DND-41 (cell line): ENCODE measurements around the gene MCF2L.

Experiments used
- ATAC-seq: fragments of 200-7000 bp; cut with Tn5 transposase; 3 replicates; pipeline ENCODE4 v1.9.1; 2021; ENCODE audit warnings: low read depth; ENCODE audit not compliant: insufficient read depth
- DNase-seq: peaks from one replicate; pipeline ENCODE4 v3.0.0-alpha.2; 2020
- H2AFZ ChIP-seq: 2 replicates; pipeline ENCODE4 v1.6.0; 2012; ENCODE audit warnings: low read depth, low read length
- H3K27ac ChIP-seq: 2 replicates; pipeline ENCODE4 v1.5.1; 2012; ENCODE audit warnings: low read length, inconsistent platforms
- H3K27me3 ChIP-seq: fragments of 200-600 bp; sonication (generic); 2 replicates; pipeline ENCODE4 v1.6.0; 2012; ENCODE audit warnings: low read length, mild to moderate bottlenecking, inconsistent platforms; ENCODE audit not compliant: insufficient read depth, poor library complexity
- H3K36me3 ChIP-seq: 2 replicates; pipeline ENCODE4 v1.5.1; 2012; ENCODE audit warnings: low read length, inconsistent platforms; ENCODE audit not compliant: insufficient read depth
- H3K4me1 ChIP-seq: 2 replicates; pipeline ENCODE4 v1.5.1; 2012; ENCODE audit warnings: mild to moderate bottlenecking, low read length; ENCODE audit not compliant: insufficient read depth
- H3K4me2 ChIP-seq: 2 replicates; pipeline ENCODE4 v1.6.0; 2012; ENCODE audit warnings: mild to moderate bottlenecking, moderate library complexity, low read length, inconsistent platforms; ENCODE audit not compliant: insufficient read depth
- H3K4me3 ChIP-seq, 2 experiments: fragments of 200-600 bp in 1 of 2; shearing (Covaris generic) in 1 of 2; 2 replicates each; pipeline ENCODE4 v1.5.1; 2012 to 2016; ENCODE audit warnings: inconsistent platforms in 2 of 2, low read length in 2 of 2, mild to moderate bottlenecking in 2 of 2, low read depth in 1 of 2, moderate library complexity in 1 of 2
- H3K79me2 ChIP-seq: 2 replicates; pipeline ENCODE4 v1.6.0; 2012; ENCODE audit warnings: low read length, inconsistent platforms; ENCODE audit not compliant: insufficient read depth
- H3K9ac ChIP-seq: 2 replicates; pipeline ENCODE4 v1.6.0; 2012; ENCODE audit warnings: low read depth, mild to moderate bottlenecking, inconsistent platforms, low read length, moderate library complexity
- H3K9me3 ChIP-seq: 2 replicates; pipeline ENCODE4 v1.5.1; 2012; ENCODE audit warnings: low read length, moderate library complexity, mild to moderate bottlenecking, inconsistent platforms; ENCODE audit not compliant: insufficient read depth, severe bottlenecking
- H4K20me1 ChIP-seq: 2 replicates; pipeline ENCODE4 v1.6.0; 2012; ENCODE audit warnings: low read length; ENCODE audit not compliant: insufficient read depth
- EZH2 ChIP-seq: IDR thresholded peaks from 3 replicates; pipeline ENCODE4 v1.6.1; 2012; ENCODE audit warnings: borderline replicate concordance, low read depth, mild to moderate bottlenecking, moderate library complexity, low read length, inconsistent platforms; ENCODE audit not compliant: severe bottlenecking
- TF ChIP-seq, protein P1 (sequence below): IDR thresholded peaks from 2 replicates; pipeline ENCODE4 v1.5.1; 2012; ENCODE audit warnings: borderline replicate concordance, low read length, moderate library complexity, mild to moderate bottlenecking; ENCODE audit not compliant: poor library complexity, severe bottlenecking; ENCODE audit errors: extremely low read depth

Gene MCF2L

DNA sequence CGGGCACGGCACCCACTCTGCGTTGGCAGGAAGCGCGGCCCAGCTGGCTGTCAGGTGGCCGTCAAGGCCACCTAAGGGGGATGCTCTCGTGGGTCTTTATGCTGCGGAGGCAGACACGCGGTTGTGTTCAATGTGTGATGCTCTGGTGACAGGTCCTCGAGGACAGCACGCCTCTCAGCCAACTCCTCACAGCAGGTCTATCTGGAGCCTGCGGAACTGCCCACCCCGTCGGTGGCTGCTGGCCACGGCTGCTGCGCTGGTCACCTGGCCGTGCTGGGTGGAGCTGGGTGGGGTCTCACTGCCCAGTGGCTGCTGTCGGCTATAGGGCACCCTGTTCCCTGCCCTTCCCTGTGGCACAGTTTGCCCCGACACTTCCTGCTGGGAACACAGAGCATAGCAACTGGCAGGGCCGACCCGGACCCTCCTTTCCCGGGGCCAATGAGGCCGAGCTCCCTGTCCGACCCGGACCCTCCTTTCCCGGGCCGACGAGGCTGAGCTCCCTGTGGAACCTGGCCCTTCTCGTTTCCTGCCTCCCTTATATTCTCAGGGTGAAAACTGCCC lies 122.3 kb downstream of the MCF2L start:
- no peak overlapping the region for H3K4me3 ChIP-seq
- H3K4me1 ChIP-seq = no peaks in the 10 kb centered on the region
- H2AFZ ChIP-seq = no peak overlapping the region
- peaks cover 5% of the 10 kb centered on the region for H4K20me1 ChIP-seq
- ATAC-seq (no peak), DNase-seq (no peak)
- no peaks in the 10 kb centered on the region for H3K9me3 ChIP-seq
- no peak overlapping the region for H3K4me2 ChIP-seq
- no peaks in the 10 kb centered on the region for H3K79me2 ChIP-seq
- no peak for TF ChIP-seq EZH2
- TF ChIP-seq, protein P1, sequence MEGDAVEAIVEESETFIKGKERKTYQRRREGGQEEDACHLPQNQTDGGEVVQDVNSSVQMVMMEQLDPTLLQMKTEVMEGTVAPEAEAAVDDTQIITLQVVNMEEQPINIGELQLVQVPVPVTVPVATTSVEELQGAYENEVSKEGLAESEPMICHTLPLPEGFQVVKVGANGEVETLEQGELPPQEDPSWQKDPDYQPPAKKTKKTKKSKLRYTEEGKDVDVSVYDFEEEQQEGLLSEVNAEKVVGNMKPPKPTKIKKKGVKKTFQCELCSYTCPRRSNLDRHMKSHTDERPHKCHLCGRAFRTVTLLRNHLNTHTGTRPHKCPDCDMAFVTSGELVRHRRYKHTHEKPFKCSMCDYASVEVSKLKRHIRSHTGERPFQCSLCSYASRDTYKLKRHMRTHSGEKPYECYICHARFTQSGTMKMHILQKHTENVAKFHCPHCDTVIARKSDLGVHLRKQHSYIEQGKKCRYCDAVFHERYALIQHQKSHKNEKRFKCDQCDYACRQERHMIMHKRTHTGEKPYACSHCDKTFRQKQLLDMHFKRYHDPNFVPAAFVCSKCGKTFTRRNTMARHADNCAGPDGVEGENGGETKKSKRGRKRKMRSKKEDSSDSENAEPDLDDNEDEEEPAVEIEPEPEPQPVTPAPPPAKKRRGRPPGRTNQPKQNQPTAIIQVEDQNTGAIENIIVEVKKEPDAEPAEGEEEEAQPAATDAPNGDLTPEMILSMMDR = no peak
- H3K36me3 ChIP-seq = no peaks in the 10 kb centered on the region
- no peaks in the 10 kb centered on the region for H3K27me3 ChIP-seq
- H3K27ac ChIP-seq = no peak overlapping the region
- H3K9ac ChIP-seq = no peak overlapping the region

DNA sequence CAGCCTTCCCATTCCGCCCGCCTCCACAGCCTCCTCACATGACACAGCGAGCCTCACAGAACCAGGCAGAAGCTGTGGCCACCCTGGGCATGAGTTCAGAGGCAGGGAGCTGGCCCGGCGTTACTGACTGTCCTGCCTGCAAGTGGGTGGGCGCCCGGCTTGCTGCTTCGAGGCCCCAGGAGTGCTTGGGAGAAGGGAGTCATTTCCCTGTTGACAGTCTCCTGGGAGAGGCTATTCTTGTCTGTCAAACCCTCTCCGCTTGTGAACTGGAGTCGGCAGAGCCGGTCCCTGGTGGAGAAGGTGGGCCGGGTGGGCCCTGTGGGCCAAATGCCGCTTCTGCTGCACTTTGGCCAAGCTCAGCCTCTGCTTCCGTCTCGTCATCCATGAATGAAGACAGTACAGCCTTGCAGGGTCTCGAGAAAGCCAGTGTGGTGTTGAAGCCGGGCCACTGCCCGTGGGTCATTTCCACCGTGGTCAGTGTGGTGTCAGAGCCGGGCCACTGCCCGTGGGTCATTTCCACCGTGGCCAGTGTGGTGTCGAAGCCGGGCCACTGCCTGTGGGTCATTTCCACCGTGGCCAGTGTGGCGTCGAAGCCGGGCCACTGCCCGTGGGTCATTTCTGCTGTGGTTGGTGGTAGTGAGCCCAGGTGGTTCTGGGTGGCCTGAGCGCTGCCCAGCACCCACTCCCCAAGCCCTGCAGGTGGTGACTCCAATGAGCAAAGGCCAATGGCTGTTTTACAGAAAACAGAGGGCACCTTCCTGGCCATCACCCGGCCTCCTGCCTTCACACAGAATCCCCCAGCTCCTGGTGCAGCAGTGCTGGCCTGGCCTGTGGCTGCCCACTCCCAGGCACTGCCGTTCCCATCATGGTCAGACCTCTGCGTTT lies 123.1 kb downstream of the MCF2L start:
- H2AFZ ChIP-seq = no peak overlapping the region
- ATAC-seq = no peak
- H3K4me1 ChIP-seq = no peaks in the 10 kb centered on the region
- H3K9me3 ChIP-seq = no peaks in the 10 kb centered on the region
- H3K27ac ChIP-seq = no peak overlapping the region
- no peaks in the 10 kb centered on the region for H3K36me3 ChIP-seq
- no peaks in the 10 kb centered on the region for H3K27me3 ChIP-seq
- no peak for TF ChIP-seq EZH2
- TF ChIP-seq, protein P1 = no peak
- no peak overlapping the region for H3K4me3 ChIP-seq
- H3K4me2 ChIP-seq = no peak overlapping the region
- H4K20me1 ChIP-seq = peaks cover 5% of the 10 kb centered on the region
- no peak for DNase-seq
- no peak overlapping the region for H3K9ac ChIP-seq
- no peaks in the 10 kb centered on the region for H3K79me2 ChIP-seq

DNA sequence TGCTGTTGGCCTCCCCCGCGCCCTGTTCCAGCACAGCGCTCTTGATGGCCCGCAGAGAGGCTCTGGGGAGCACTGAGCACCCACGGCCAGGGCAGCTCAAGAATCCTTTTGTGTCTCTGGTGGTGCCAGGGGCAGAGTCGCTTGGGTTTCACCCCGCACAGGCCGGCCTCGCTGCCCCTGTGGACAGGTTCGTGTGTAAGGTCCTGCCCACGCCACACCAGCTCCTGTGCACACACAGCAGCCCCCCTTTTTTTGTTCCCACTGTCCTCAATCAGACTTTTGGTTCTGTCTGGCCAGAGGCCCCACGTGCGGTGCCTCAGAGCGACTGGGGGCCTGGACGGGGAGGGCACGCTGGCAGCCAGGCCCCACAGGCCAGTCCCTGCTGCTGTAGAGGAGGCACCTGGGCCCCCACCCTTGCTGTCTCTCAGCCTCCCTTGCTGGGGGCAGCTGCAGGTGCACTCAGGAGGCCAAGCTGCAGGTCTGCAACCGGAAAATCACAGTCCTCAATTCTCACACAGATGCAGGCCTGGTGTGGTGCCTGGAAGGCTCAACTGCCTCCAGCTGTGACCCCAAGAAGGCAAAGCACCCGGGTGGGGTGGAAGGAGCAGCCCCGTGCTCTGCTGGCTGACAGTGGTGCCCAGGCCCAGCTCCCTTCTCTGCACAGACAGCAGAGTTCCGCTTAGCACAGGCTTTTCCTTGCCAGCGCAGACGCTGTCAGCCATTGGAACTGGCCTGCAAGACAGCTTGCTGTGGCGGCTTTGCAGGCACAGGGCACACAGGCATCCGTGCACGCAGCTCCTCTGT lies 124.0 kb downstream of the MCF2L start:
- TF ChIP-seq, protein P1 = no peak
- no peak for TF ChIP-seq EZH2
- Histone ChIP-seq H3K9ac (no peak overlapping the region), H3K79me2 (no peaks in the 10 kb centered on the region), H3K27ac (no peak overlapping the region), H3K4me1 (no peaks in the 10 kb centered on the region), H3K4me3 (no peak overlapping the region), H3K4me2 (no peak overlapping the region), H3K9me3 (no peaks in the 10 kb centered on the region), H4K20me1 (peaks cover 5% of the 10 kb centered on the region), H2AFZ (no peak overlapping the region), H3K27me3 (no peaks in the 10 kb centered on the region), H3K36me3 (no peaks in the 10 kb centered on the region)
- DNase-seq = no peak
- no peak for ATAC-seq
